SK-N-SH (cell line): ENCODE measurements around the gene ARMCX5. TPM values are rescaled to one million over a fixed set of nuclear protein-coding genes. Genes with fewer than 3 reads are reported as not detected.

Experiments used
- CTCF ChIA-PET: fragments of 300-600, 350-600 bp; formaldehyde crosslinking; extraction: SDS; loops from one replicate; lab custom pipeline; 2021; lab: Yijun Ruan, JAX
- POLR2A ChIA-PET: fragments of 350-600 bp; sonication (Branson Sonifier 250); formaldehyde crosslinking; extraction: SDS; loops from one replicate; lab custom pipeline; 2020; ENCODE audit warnings: antibody characterized with exemption, inconsistent platforms; lab: Yijun Ruan, JAX
- DNase-seq: peaks from one replicate; pipeline ENCODE4 v3.0.0; 2012
- H2AFZ ChIP-seq: fragments of 200-600 bp; sonication (generic); 2 replicates; pipeline ENCODE4 v1.8.1; 2016; ENCODE audit warnings: antibody characterized with exemption, mild to moderate bottlenecking, low read depth
- H3F3A ChIP-seq: fragments of 200-600 bp; sonication (generic); replicated peaks from 2 replicates; pipeline ENCODE3; 2016; ENCODE audit warnings: antibody characterized with exemption, mild to moderate bottlenecking; ENCODE audit not compliant: insufficient read depth
- H3K27ac ChIP-seq, 2 experiments: fragments of 200-500 bp in 1 of 2; fragments of 200-600 bp in 1 of 2; sonication (Bioruptor generic) in 1 of 2; sonication (generic), shearing (Covaris generic) in 1 of 2; 2 replicates each; pipeline versions ENCODE4 v1.5.1 to v1.6.1; 2014 to 2016; ENCODE audit warnings: low read depth in 2 of 2, inconsistent platforms in 1 of 2, low read length in 1 of 2, mild to moderate bottlenecking in 1 of 2, mixed read lengths in 1 of 2
- H3K27me3 ChIP-seq: fragments of 200-600 bp; sonication (generic), shearing (Covaris generic); 2 replicates; pipeline ENCODE4 v1.6.1; 2016; ENCODE audit warnings: mixed run types; ENCODE audit not compliant: insufficient read depth
- H3K36me3 ChIP-seq, 2 experiments: fragments of 200-500 bp in 1 of 2; fragments of 200-600 bp in 1 of 2; sonication (Bioruptor generic) in 1 of 2; sonication (generic) in 1 of 2; replicated peaks in 1 of 2; 2 replicates each; pipeline versions ENCODE3 to v1.5.1; 2014 to 2016; ENCODE audit warnings: low read length in 1 of 2, mild to moderate bottlenecking in 1 of 2; ENCODE audit not compliant: insufficient read depth in 2 of 2, control insufficient read depth in 1 of 2
- H3K4me1 ChIP-seq, 2 experiments: fragments of 200-500 bp in 1 of 2; fragments of 200-600 bp in 1 of 2; sonication (Bioruptor generic) in 1 of 2; sonication (generic), shearing (Covaris generic) in 1 of 2; 2 replicates each; pipeline versions ENCODE4 v1.5.1 to v1.6.1; 2014 to 2016; ENCODE audit warnings: low read depth in 1 of 2, low read length in 1 of 2, mixed run types in 1 of 2; ENCODE audit not compliant: insufficient read depth in 2 of 2, control insufficient read depth in 1 of 2
- H3K4me2 ChIP-seq: fragments of 200-600 bp; sonication (generic), shearing (Covaris generic); 2 replicates; pipeline ENCODE4 v1.6.1; 2017; ENCODE audit warnings: mixed run types
- H3K4me3 ChIP-seq, 2 experiments: fragments of 200-500 bp in 1 of 2; fragments of 200-600 bp in 1 of 2; sonication (Bioruptor generic) in 1 of 2; sonication (generic), shearing (Covaris generic) in 1 of 2; 2 replicates each; pipeline versions ENCODE4 v1.5.1 to v1.8.1; 2014 to 2016; ENCODE audit warnings: low read depth in 2 of 2, inconsistent platforms in 1 of 2, low read length in 1 of 2, mild to moderate bottlenecking in 1 of 2, mixed read lengths in 1 of 2, moderate library complexity in 1 of 2
- H3K79me2 ChIP-seq: fragments of 200-600 bp; sonication (generic); 2 replicates; pipeline ENCODE4 v1.8.1; 2017; ENCODE audit warnings: mild to moderate bottlenecking; ENCODE audit not compliant: insufficient read depth
- H3K9ac ChIP-seq: fragments of 200-600 bp; sonication (generic); 2 replicates; pipeline ENCODE4 v1.6.1; 2017; ENCODE audit warnings: mixed run types
- H3K9me2 ChIP-seq: fragments of 200-600 bp; sonication (generic); 2 replicates; pipeline ENCODE4 v1.6.1; 2017; ENCODE audit warnings: mixed run types
- H3K9me3 ChIP-seq: fragments of 200-600 bp; sonication (generic); 2 replicates; pipeline ENCODE4 v1.6.1; 2017; ENCODE audit warnings: mixed run types, mild to moderate bottlenecking, moderate library complexity
- H4K20me1 ChIP-seq: fragments of 200-600 bp; sonication (generic); 2 replicates; pipeline ENCODE4 v1.6.1; 2017; ENCODE audit warnings: mild to moderate bottlenecking, mixed run types; ENCODE audit not compliant: insufficient read depth
- FOSL2 ChIP-seq: IDR thresholded peaks from 2 replicates; pipeline ENCODE4 v1.4.0; 2012; ENCODE audit warnings: low read depth, mild to moderate bottlenecking, moderate library complexity, borderline replicate concordance
- FOXJ3 ChIP-seq: sonication (generic); formaldehyde crosslinking; IDR thresholded peaks from 2 replicates; pipeline ENCODE4 v1.5.1; 2020; ENCODE audit warnings: mild to moderate bottlenecking, missing genetic modification reagents
- FOXM1 ChIP-seq: IDR thresholded peaks from 2 replicates; pipeline ENCODE4 v1.4.0; 2012; ENCODE audit warnings: low read depth, mild to moderate bottlenecking
- GABPA ChIP-seq: IDR thresholded peaks from 2 replicates; pipeline ENCODE4 v1.4.0; 2012; ENCODE audit warnings: low read depth, mild to moderate bottlenecking
- MXI1 ChIP-seq: IDR thresholded peaks from 2 replicates; pipeline ENCODE4 v1.6.1; 2012; ENCODE audit warnings: mild to moderate bottlenecking, low read depth, low read length, improper control_type of control experiment
- NFIC ChIP-seq: IDR thresholded peaks from 2 replicates; pipeline ENCODE4 v1.4.0; 2012; ENCODE audit warnings: borderline replicate concordance
- NRF1 ChIP-seq: IDR thresholded peaks from 2 replicates; pipeline ENCODE4 v1.6.1; 2012; ENCODE audit warnings: low read depth, mild to moderate bottlenecking, low read length
- POLR2AphosphoS5 ChIP-seq: IDR thresholded peaks from 2 replicates; pipeline ENCODE4 v1.6.1; 2012; ENCODE audit warnings: low read depth, low read length
- RAD21 ChIP-seq: IDR thresholded peaks from 2 replicates; pipeline ENCODE4 v1.6.1; 2012; ENCODE audit warnings: mild to moderate bottlenecking, low read length
- RFX5 ChIP-seq: IDR thresholded peaks from 2 replicates; pipeline ENCODE4 v1.6.1; 2012; ENCODE audit warnings: mild to moderate bottlenecking, improper control_type of control experiment, low read length
- SIN3A ChIP-seq: IDR thresholded peaks from 2 replicates; pipeline ENCODE4 v1.6.1; 2012; ENCODE audit warnings: low read depth, mild to moderate bottlenecking, low read length, moderate library complexity, borderline replicate concordance
- TAF1 ChIP-seq: IDR thresholded peaks from 2 replicates; pipeline ENCODE4 v1.6.1; 2012; ENCODE audit warnings: low read depth, mild to moderate bottlenecking, low read length, moderate library complexity, borderline replicate concordance
- TEAD4 ChIP-seq: IDR thresholded peaks from 2 replicates; pipeline ENCODE4 v1.4.0; 2012; ENCODE audit warnings: mild to moderate bottlenecking, borderline replicate concordance; ENCODE audit not compliant: insufficient read depth
- WGBS: methylation state at CpG from one replicate; pipeline ENCODE4 v1.1.6; 2017; ENCODE audit warnings: low lambda C conversion rate; 5-methylcytosine and 5-hydroxymethylcytosine counted together
- polyA plus RNA-seq, 3 experiments: library from polyadenylated mRNA; depleted of rRNA; stranded (reverse); fragments of >200 nt; gene quantifications; 2 replicates each; pipeline ENCODE4 v1.2.3, GENCODE V29; 2012
- TF ChIP-seq, protein P1 (sequence below): IDR thresholded peaks from 2 replicates; pipeline ENCODE4 v1.6.1; 2012; ENCODE audit warnings: mild to moderate bottlenecking, low read depth, low read length, moderate library complexity
- TF ChIP-seq, protein P2 (sequence below): fragments of 200-600 bp; sonication (generic); IDR thresholded peaks from 2 replicates; pipeline ENCODE4 v1.6.1; 2017; ENCODE audit warnings: antibody characterized with exemption, mild to moderate bottlenecking, moderate library complexity
- TF ChIP-seq, protein P3 (sequence below): fragments of 150-350 bp; IDR thresholded peaks from 2 replicates; pipeline ENCODE4 v1.6.1; 2017; ENCODE audit warnings: antibody characterized with exemption, low read length, low read depth, borderline replicate concordance
- TF ChIP-seq, protein P4 (sequence below): IDR thresholded peaks from 2 replicates; pipeline ENCODE4; 2012

The ARMCX5 gene
- polyA plus RNA-seq, 1 of the 3 experiments (the other 2 are of a cell fraction), result 9.6 TPM

DNA sequence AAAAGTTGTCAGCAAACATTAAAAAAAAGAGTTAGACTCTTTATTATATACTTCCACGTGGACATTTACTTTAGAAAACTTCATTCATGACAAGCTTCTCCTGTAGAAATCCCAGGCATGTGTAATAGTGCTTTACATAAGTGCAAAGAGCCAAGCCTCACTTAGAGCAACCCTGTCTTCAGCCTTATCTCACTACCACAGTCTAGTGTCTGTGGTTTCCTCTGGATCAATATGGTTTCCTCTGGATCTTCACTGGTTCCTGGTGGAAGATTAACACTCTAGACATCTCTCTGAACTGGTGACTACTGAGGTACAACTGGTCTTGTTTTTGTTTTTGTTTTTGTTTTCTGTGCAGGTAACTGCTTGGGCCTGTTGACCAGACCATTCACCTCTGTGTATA lies 18.4 kb upstream of the ARMCX5 start:
- H3K79me2 ChIP-seq, result no peaks in the 10 kb centered on the region
- CTCF ChIA-PET, result no interaction called here
- H4K20me1 ChIP-seq, result no peaks in the 10 kb centered on the region

DNA sequence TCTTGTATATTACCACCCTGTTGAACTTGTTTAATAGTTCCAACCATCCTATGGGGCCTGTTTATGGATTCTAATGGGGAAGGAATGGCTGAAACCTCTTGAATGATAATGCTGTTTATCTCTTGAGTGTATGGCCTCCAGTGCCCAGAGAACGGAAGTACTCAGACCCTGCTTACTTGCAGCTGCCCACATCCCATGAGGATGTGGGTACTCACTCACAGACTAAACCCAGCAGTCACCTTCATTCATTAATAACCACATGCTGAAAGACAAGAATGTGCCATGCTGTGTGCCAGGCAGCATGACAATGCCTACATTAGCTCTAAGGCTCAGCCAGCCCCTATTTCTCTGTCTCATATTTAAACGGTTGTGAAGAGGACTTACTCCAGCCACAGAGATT lies 5.9 kb upstream of the ARMCX5 start:
- Histone ChIP-seq H3K9me2 (no peaks in the 10 kb centered on the region), H3K4me1 (no peaks in the 10 kb centered on the region), H2AFZ (no peak overlapping the region), H3K27me3 (no peaks in the 10 kb centered on the region), H3K36me3 (no peaks in the 10 kb centered on the region), H3K4me2 (no peak overlapping the region), H4K20me1 (no peaks in the 10 kb centered on the region), H3K27ac (no peak overlapping the region), H3K9me3 (no peaks in the 10 kb centered on the region), H3F3A (no peaks in the 10 kb centered on the region), H3K4me3 (no peak overlapping the region), H3K9ac (no peak overlapping the region), H3K79me2 (no peaks in the 10 kb centered on the region)
- 30% methylated on average over 2 of the region's 2 CpGs for WGBS
- CTCF ChIA-PET, result no interaction called here
- no peak for DNase-seq
- POLR2A ChIA-PET, result no interaction called here
- no peak for TF ChIP-seq SIN3A
- no peak for TF ChIP-seq MXI1
- TF ChIP-seq, protein P1, sequence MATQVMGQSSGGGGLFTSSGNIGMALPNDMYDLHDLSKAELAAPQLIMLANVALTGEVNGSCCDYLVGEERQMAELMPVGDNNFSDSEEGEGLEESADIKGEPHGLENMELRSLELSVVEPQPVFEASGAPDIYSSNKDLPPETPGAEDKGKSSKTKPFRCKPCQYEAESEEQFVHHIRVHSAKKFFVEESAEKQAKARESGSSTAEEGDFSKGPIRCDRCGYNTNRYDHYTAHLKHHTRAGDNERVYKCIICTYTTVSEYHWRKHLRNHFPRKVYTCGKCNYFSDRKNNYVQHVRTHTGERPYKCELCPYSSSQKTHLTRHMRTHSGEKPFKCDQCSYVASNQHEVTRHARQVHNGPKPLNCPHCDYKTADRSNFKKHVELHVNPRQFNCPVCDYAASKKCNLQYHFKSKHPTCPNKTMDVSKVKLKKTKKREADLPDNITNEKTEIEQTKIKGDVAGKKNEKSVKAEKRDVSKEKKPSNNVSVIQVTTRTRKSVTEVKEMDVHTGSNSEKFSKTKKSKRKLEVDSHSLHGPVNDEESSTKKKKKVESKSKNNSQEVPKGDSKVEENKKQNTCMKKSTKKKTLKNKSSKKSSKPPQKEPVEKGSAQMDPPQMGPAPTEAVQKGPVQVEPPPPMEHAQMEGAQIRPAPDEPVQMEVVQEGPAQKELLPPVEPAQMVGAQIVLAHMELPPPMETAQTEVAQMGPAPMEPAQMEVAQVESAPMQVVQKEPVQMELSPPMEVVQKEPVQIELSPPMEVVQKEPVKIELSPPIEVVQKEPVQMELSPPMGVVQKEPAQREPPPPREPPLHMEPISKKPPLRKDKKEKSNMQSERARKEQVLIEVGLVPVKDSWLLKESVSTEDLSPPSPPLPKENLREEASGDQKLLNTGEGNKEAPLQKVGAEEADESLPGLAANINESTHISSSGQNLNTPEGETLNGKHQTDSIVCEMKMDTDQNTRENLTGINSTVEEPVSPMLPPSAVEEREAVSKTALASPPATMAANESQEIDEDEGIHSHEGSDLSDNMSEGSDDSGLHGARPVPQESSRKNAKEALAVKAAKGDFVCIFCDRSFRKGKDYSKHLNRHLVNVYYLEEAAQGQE, result no peak
- TF ChIP-seq FOSL2, result no peak
- no peak for TF ChIP-seq GABPA
- no peak for TF ChIP-seq RFX5
- TF ChIP-seq NRF1, result no peak
- TF ChIP-seq, protein P2, sequence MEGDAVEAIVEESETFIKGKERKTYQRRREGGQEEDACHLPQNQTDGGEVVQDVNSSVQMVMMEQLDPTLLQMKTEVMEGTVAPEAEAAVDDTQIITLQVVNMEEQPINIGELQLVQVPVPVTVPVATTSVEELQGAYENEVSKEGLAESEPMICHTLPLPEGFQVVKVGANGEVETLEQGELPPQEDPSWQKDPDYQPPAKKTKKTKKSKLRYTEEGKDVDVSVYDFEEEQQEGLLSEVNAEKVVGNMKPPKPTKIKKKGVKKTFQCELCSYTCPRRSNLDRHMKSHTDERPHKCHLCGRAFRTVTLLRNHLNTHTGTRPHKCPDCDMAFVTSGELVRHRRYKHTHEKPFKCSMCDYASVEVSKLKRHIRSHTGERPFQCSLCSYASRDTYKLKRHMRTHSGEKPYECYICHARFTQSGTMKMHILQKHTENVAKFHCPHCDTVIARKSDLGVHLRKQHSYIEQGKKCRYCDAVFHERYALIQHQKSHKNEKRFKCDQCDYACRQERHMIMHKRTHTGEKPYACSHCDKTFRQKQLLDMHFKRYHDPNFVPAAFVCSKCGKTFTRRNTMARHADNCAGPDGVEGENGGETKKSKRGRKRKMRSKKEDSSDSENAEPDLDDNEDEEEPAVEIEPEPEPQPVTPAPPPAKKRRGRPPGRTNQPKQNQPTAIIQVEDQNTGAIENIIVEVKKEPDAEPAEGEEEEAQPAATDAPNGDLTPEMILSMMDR, result no peak
- no peak for TF ChIP-seq FOXJ3 (CRISPR knock-in tag)
- no peak for TF ChIP-seq FOXM1

More for the DNA sequence above, 18.4 kb upstream of the ARMCX5 start:
- Histone ChIP-seq H3K27me3 (no peaks in the 10 kb centered on the region), H3F3A (no peaks in the 10 kb centered on the region), H3K4me3 (no peak overlapping the region), H3K36me3 (no peaks in the 10 kb centered on the region), H3K9me3 (no peaks in the 10 kb centered on the region), H3K4me2 (no peak overlapping the region), H3K4me1 (no peaks in the 10 kb centered on the region)
- POLR2A ChIA-PET, result no interaction called here
- no peak for DNase-seq
- TF ChIP-seq TAF1, result no peak
- TF ChIP-seq, protein P3, sequence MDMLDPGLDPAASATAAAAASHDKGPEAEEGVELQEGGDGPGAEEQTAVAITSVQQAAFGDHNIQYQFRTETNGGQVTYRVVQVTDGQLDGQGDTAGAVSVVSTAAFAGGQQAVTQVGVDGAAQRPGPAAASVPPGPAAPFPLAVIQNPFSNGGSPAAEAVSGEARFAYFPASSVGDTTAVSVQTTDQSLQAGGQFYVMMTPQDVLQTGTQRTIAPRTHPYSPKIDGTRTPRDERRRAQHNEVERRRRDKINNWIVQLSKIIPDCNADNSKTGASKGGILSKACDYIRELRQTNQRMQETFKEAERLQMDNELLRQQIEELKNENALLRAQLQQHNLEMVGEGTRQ, result no peak
- TF ChIP-seq POLR2AphosphoS5, result no peak
- TF ChIP-seq SIN3A, result no peak
- no peak for TF ChIP-seq FOXJ3 (CRISPR knock-in tag)
- TF ChIP-seq MXI1, result no peak
- no peak for TF ChIP-seq GABPA
- no peak for TF ChIP-seq NFIC
- TF ChIP-seq, protein P4, sequence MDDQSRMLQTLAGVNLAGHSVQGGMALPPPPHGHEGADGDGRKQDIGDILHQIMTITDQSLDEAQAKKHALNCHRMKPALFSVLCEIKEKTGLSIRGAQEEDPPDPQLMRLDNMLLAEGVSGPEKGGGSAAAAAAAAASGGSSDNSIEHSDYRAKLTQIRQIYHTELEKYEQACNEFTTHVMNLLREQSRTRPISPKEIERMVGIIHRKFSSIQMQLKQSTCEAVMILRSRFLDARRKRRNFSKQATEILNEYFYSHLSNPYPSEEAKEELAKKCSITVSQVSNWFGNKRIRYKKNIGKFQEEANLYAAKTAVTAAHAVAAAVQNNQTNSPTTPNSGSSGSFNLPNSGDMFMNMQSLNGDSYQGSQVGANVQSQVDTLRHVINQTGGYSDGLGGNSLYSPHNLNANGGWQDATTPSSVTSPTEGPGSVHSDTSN, result no peak
- TF ChIP-seq, protein P2, result no peak
- TF ChIP-seq RAD21, result no peak
- TF ChIP-seq TEAD4, result no peak
- TF ChIP-seq, all 33 proteins: peak for 0
- Histone ChIP-seq H3K9me2 (no peaks in the 10 kb centered on the region), H2AFZ (no peak overlapping the region), H3K27ac (no peak overlapping the region), H3K9ac (no peak overlapping the region)
- WGBS, result 38% methylated on average over 1 of the region's 1 CpG
